Measurements from ENCODE around the gene SDK2.

Gene SDK2

DNA sequence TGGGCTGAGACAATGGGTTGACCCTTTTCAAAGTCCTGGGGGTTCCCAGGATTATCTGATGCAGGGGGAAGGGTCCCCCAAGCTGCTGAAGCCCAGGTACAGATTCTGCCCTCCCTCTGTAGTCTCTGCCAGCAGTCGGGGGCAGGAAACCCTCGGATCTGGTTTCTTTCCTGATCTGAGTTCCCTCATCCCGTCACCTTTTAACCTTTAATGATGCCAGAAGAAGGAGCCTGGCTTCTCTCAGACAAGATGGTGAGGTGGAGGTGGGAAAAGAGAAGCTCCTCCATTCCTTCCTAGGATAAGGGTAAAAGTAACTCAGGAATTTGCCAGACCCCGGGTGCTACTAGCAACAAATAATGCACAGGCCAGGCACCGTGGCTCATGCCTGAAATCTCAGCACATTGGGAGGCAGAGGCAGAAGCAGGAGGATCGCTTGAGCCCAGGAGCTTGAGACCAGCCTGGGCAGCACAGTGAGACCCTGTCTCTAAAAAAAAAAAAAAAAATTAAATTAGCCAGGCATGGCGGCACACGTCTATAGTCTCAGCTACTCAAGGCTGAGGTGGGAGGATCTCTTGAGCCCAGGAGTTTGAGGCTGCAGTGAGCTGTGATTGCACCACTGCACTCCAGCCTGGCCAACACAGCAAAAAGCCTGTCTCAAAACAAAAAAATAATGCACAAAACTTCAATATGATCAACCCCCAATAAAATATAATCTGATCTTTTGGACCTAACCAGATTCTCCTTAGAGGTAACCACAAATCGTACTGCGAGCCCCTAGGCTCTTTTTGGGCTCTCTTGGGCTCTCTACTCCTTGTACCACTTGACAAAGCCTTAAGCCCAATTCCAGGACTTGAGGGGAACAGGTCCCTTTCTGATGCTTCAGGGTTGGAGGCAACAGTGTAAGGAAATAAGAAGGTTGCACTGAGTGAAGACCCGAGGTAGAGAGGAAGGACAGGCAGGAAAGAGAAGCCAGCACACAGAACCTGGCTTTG is 338.1 kb downstream of the SDK2 start:
- no peak for TF ChIP-seq ZNF274 (IDR thresholded peaks at IDR 0.05; ENCODE audit: low read depth, low read length)
- no peak overlapping the region; the same call in 1 of the 2 replicates for H3K4me3 ChIP-seq (ENCODE audit: low read length)

DNA sequence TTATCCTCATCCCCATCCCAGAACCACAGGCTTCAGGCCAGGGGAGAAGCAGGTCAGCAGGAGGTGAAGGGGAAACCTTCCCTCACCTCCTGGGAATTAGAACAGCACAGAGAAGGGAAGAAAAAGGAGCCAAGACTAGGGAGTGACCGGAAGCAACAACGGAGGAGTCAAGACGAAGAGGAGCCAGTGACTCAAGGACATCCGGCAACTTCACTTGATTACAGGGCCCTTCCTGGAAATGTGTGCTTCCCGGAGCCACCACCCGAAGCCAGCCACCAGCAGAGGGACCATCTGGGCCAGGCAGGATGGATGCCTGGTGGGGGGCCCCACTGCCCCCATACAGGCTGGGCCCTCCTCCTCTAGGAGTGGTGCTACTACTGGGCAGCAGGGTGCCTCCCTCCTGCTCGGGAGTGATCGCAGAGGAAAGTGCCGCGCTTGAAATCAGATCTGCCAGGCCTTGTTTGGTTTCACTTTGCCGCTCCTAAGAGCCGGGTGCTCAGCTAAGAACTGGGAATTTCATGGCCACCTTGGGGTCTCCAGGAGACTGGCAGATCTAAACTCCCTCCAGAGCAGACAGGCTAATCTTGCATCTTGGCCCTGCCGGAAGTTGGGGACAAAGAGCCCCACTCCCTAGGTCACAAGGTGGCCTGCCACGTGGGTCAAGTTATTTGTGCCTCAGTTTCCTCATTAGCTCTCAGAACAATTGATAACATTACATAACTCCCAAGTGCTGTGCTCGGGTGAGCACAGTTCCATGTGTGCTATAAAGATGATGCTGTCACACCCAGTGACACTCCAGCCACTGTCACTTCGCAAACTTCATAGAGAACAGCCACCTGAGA is 339.1 kb downstream of the SDK2 start:
- H3K4me3 ChIP-seq (ENCODE audit: low read length) = peak overlapping the region; percentile 2; the same call in 1 of the 2 replicates
- no peak for TF ChIP-seq ZNF274 (IDR thresholded peaks at IDR 0.05; ENCODE audit: low read depth, low read length)

DNA sequence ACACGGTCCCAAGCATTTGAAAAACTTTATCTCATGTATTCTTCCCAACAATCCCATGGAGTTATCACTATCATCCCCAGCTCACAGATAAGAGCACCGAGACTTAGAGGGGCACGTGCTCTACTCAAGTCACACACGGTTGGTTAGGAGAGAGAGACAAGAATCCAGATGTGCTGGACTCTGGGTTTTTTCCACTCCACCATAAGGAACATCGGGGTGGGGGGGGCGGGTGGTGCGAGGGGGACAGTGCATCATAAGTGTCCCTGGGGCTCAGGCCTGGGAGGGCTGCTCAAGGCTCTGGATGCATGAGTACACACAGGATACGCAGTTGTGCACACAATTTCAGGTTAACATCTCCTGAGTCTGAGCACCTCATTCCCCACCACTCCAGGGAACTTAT is 339.8 kb downstream of the SDK2 start:
- no peak overlapping the region for H3K4me3 ChIP-seq (ENCODE audit: low read length)
- TF ChIP-seq ZNF274 (IDR thresholded peaks at IDR 0.05; ENCODE audit: low read depth, low read length) = no peak

GRCh38 chr17:73302189-73302588 is 342.1 kb downstream of the SDK2 start:
- no peak overlapping the region for H3K4me3 ChIP-seq (ENCODE audit: low read length)
- TF ChIP-seq ZNF274 (IDR thresholded peaks at IDR 0.05; ENCODE audit: low read depth, low read length) = no peak

DNA sequence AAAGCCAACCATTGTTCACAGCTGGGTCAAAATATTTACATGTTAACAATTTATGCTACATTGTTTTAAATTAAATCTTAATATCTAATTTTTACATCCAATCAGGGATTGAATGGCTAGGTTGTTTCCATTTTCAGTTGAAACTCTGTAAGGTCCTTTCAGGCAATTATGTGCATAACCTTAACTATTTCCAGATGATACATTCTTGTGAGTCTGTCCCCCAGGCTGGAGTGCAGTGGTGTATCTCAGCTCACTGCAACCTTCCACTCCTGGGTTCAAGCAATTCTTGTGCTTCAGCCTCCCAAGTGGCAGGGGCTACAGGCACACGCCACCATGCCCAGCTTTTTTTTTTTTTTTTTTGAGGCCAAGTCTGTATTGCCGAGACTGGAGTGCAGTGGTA is 342.9 kb downstream of the SDK2 start:
- H3K4me3 ChIP-seq (ENCODE audit: low read length) = no peak overlapping the region
- no peak for TF ChIP-seq ZNF274 (IDR thresholded peaks at IDR 0.05; ENCODE audit: low read depth, low read length)

- no peak overlapping the region for H3K4me3 ChIP-seq (ENCODE audit: low read length)
- no peak for TF ChIP-seq ZNF274 (IDR thresholded peaks at IDR 0.05; ENCODE audit: low read depth, low read length)
Measured at GRCh38 chr17:73300392-73300791, 343.9 kb downstream of the SDK2 start.

GRCh38 chr17:73297934-73298861 is 346.0 kb downstream of the SDK2 start:
- TF ChIP-seq ZNF274 (IDR thresholded peaks at IDR 0.05; ENCODE audit: low read depth, low read length) = no peak
- H3K4me3 ChIP-seq (ENCODE audit: low read length) = no peak overlapping the region

DNA sequence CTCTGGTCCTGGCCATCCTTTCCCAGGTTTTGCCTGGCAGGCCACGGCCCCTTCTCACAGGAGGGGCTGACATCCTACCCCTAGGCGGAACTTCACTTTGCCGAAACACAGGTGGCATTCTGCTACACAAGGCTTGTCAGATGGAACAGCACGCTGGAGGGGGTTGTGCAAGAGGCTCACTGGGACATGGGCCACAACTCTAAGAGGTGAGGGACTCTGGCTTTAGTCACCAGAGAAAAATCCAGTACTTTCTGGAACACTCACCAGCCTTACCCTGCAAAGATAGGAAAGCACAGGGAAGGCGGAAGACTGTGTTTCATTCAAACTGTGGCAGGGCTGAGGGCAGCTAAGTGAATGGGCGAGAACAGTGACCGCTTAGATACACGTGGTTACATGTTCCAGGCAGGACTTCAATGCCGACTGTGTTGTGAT is 350.7 kb downstream of the SDK2 start:
- TF ChIP-seq ZNF274 (IDR thresholded peaks at IDR 0.05; ENCODE audit: low read depth, low read length) = no peak
- H3K4me3 ChIP-seq (ENCODE audit: low read length) = no peak overlapping the region

DNA sequence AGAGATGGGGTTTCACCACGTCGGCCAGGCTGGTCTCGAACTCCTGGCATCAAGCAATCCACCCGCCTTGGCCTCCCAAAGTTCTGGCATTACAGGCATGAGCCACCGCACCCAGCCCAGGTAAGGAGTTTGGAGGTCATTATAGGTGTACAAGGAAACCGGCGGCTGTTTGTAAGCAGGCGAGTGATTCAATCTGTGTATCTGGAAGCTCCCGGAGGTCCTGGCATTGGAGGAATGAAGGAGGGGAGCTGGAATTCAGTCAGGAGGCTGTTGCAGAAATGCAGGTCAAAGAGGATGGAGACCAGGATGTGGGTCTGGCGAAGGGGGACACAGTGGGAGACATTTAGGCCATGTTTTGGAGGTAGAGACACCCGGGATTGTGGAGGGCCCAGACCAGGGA is 351.2 kb downstream of the SDK2 start:
- TF ChIP-seq ZNF274 (IDR thresholded peaks at IDR 0.05; ENCODE audit: low read depth, low read length) = no peak
- no peak overlapping the region for H3K4me3 ChIP-seq (ENCODE audit: low read length)

DNA sequence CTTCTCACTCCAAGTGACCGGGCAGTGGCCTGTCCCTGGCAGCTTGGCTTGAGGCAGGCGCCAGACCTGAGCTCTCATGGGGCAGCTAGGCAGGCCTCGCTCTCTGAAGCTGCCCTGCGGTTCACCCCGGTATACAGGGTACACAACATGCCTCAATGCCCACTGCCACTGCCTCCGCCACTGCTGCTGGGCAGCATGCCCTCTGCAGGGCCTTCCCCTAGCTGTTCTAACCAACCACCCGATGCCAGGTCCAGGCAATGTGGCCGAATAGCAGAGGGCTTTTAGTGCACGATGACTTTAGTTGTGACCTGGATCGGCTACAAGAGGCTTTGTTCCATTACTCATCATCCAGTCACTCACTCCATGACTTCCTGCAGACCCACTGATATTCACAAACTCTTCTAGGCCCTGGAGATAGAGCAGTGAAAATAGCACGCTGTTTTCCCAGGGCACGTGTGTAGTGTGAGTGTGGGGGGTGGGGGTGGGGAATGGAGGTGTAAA is 352.2 kb downstream of the SDK2 start:
- no peak for TF ChIP-seq ZNF274 (IDR thresholded peaks at IDR 0.05; ENCODE audit: low read depth, low read length)
- no peak overlapping the region; the same call in 1 of the 2 replicates for H3K4me3 ChIP-seq (ENCODE audit: low read length)

DNA sequence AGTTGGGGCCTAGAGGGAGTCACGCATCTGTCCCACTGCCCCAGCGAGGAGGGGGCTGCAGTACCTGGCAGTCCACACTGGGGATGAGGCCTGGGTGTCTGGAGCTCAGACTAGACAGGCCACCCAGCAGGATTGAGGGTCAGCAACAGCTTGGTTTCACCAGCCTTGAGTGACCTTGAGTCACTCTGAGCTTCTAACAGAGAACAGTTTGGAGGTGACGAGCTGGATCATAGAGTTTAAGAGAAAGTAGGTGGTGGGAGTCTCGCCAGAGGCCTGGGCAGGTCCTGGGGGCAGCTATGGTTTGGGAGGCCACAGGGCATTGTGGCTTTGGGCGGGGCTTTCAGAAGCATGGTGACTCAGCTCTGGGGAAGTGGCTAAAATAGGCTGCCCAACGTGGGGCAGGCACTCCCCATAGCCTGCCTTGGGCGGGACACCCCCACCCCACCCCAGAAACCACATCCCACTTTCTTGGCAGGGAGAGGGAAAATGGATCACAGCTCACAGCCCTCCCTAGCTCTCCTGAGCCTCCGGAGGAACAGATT is 352.9 kb downstream of the SDK2 start:
- peak overlapping the region; percentile 23; the same call in 1 of the 2 replicates for H3K4me3 ChIP-seq (ENCODE audit: low read length)
- no peak for TF ChIP-seq ZNF274 (IDR thresholded peaks at IDR 0.05; ENCODE audit: low read depth, low read length)

GRCh38 chr17:73290399-73291259 is 353.6 kb downstream of the SDK2 start:
- TF ChIP-seq ZNF274 (IDR thresholded peaks at IDR 0.05; ENCODE audit: low read depth, low read length) = no peak
- peak overlapping the region; percentile 23; the same call in 1 of the 2 replicates for H3K4me3 ChIP-seq (ENCODE audit: low read length)

Measured in GM08714 (cell line).